IMR-90 (cell line): ENCODE measurements around the gene ZBP1. TPM values are rescaled to one million over a fixed set of nuclear protein-coding genes. Genes with fewer than 3 reads are reported as not detected.

Experiments
- ATAC-seq: fragments of 200-7000 bp; cut with Tn5 transposase; 2 replicates; pipeline ENCODE4 v1.9.1; 2020; ENCODE audit warnings: low read depth, mild to moderate bottlenecking, moderate library complexity
- BruUV-seq: library from RNA; stranded (reverse); fragments of 400-500 nt; replicated peaks from 2 replicates; lab custom pipeline; 2021; lab: Mats Ljungman, UMichigan
- CTCF ChIA-PET: fragments of 300-600 bp; formaldehyde crosslinking; extraction: SDS; loops from one replicate; lab custom pipeline; 2021; ENCODE audit warnings: antibody characterized with exemption; lab: Yijun Ruan, JAX
- POLR2A ChIA-PET: fragments of 300-600 bp; sonication (Branson Sonifier 250); formaldehyde crosslinking; loops from one replicate; lab custom pipeline; 2022; ENCODE audit warnings: antibody characterized with exemption; ENCODE audit not compliant: unreplicated experiment; lab: Charles Lee
- DNase-seq: peaks from one replicate; pipeline ENCODE4 v3.0.0; 2013
- H2AFZ ChIP-seq: replicated peaks from 2 replicates; pipeline ENCODE3; 2013; ENCODE audit warnings: low read length, mild to moderate bottlenecking; ENCODE audit not compliant: poor library complexity
- H2AK5ac ChIP-seq: 2 replicates; pipeline ENCODE4 v1.6.1; 2013; ENCODE audit warnings: low read depth, low read length, inconsistent platforms
- H2AK9ac ChIP-seq: replicated peaks from 2 replicates; pipeline ENCODE3; 2013; ENCODE audit warnings: mild to moderate bottlenecking, low read depth, low read length, moderate library complexity; ENCODE audit not compliant: poor library complexity
- H2BK120ac ChIP-seq: 2 replicates; pipeline ENCODE4 v1.6.1; 2013; ENCODE audit warnings: low read depth, low read length, inconsistent platforms
- H2BK15ac ChIP-seq: 3 replicates; pipeline ENCODE4 v1.6.1; 2013; ENCODE audit warnings: low read depth, low read length, inconsistent platforms
- H2BK20ac ChIP-seq: 2 replicates; pipeline ENCODE4 v1.6.1; 2013; ENCODE audit warnings: low read depth, mild to moderate bottlenecking, inconsistent platforms, low read length, moderate library complexity
- H2BK5ac ChIP-seq: 2 replicates; pipeline ENCODE4 v1.6.1; 2013; ENCODE audit warnings: mild to moderate bottlenecking, low read depth, low read length, inconsistent platforms; ENCODE audit not compliant: poor library complexity, severe bottlenecking
- H3K14ac ChIP-seq: replicated peaks from 2 replicates; pipeline ENCODE4 v1.6.1; 2013; ENCODE audit warnings: low read depth, low read length, inconsistent platforms
- H3K18ac ChIP-seq: 2 replicates; pipeline ENCODE4 v1.6.1; 2013; ENCODE audit warnings: low read depth, low read length, control low read depth
- H3K23ac ChIP-seq: 2 replicates; pipeline ENCODE4 v1.6.1; 2013; ENCODE audit warnings: low read depth, low read length, inconsistent platforms
- H3K27ac ChIP-seq: 2 replicates; pipeline ENCODE4 v1.5.1; 2013; ENCODE audit warnings: mild to moderate bottlenecking, control low read depth, low read length; ENCODE audit not compliant: insufficient read depth
- H3K27me3 ChIP-seq: 2 replicates; pipeline ENCODE4 v1.6.1; 2013; ENCODE audit warnings: low read length; ENCODE audit not compliant: control insufficient read depth, insufficient read depth
- H3K36me3 ChIP-seq: 2 replicates; pipeline ENCODE4 v1.6.1; 2013; ENCODE audit warnings: low read length, mixed read lengths; ENCODE audit not compliant: control insufficient read depth, insufficient read depth
- H3K4ac ChIP-seq: 2 replicates; pipeline ENCODE4 v1.6.1; 2013; ENCODE audit warnings: low read depth, low read length, inconsistent platforms
- H3K4me1 ChIP-seq: 2 replicates; pipeline ENCODE4 v1.6.1; 2013; ENCODE audit warnings: low read length, mixed read lengths; ENCODE audit not compliant: control insufficient read depth, insufficient read depth
- H3K4me2 ChIP-seq: 2 replicates; pipeline ENCODE4 v1.6.1; 2013; ENCODE audit warnings: low read depth, mild to moderate bottlenecking, control low read depth, low read length, moderate library complexity
- H3K4me3 ChIP-seq: 2 replicates; pipeline ENCODE4 v1.5.1; 2013; ENCODE audit warnings: low read depth, mild to moderate bottlenecking, control low read depth, low read length, moderate library complexity; ENCODE audit not compliant: insufficient read depth
- H3K56ac ChIP-seq: 2 replicates; pipeline ENCODE4 v1.6.1; 2013; ENCODE audit warnings: low read length, inconsistent platforms; ENCODE audit not compliant: insufficient read depth; ENCODE audit errors: extremely low read depth
- H3K79me1 ChIP-seq, 2 experiments: 2 replicates each; pipeline ENCODE4 v1.6.1; 2013; ENCODE audit warnings: low read length in 2 of 2, inconsistent platforms in 1 of 2, low read depth in 1 of 2
- H3K9ac ChIP-seq: 2 replicates; pipeline ENCODE4 v1.6.1; 2013; ENCODE audit warnings: low read depth, low read length, control low read depth
- H3K9me1 ChIP-seq: 2 replicates; pipeline ENCODE4 v1.6.1; 2013; ENCODE audit warnings: low read length, inconsistent platforms; ENCODE audit not compliant: insufficient read depth
- H3K9me3 ChIP-seq: 2 replicates; pipeline ENCODE4 v1.6.1; 2013; ENCODE audit warnings: low read length; ENCODE audit not compliant: control insufficient read depth, insufficient read depth
- H4K20me1 ChIP-seq: 2 replicates; pipeline ENCODE4 v1.6.1; 2013; ENCODE audit warnings: low read length, inconsistent platforms; ENCODE audit not compliant: insufficient read depth
- H4K5ac ChIP-seq: 2 replicates; pipeline ENCODE4 v1.6.1; 2013; ENCODE audit warnings: mild to moderate bottlenecking, low read depth, low read length, control low read depth
- H4K8ac ChIP-seq, 2 experiments: 2 replicates each; pipeline ENCODE4 v1.6.1; 2013; ENCODE audit warnings: low read depth in 2 of 2, low read length in 2 of 2, control low read depth in 1 of 2, inconsistent platforms in 1 of 2
- H4K91ac ChIP-seq: 2 replicates; pipeline ENCODE4 v1.6.1; 2013; ENCODE audit warnings: low read depth, low read length, inconsistent platforms; ENCODE audit not compliant: insufficient read depth
- BHLHE40 ChIP-seq: fragments of 150-350 bp; IDR thresholded peaks from 2 replicates; pipeline ENCODE4 v1.6.1; 2016; ENCODE audit warnings: mild to moderate bottlenecking, low read depth, low read length
- CEBPB ChIP-seq: IDR thresholded peaks from 2 replicates; pipeline ENCODE4 v1.6.1; 2012; ENCODE audit warnings: low read depth, low read length, improper control_type of control experiment
- CHD1 ChIP-seq: IDR thresholded peaks from 2 replicates; pipeline ENCODE4 v1.6.1; 2012; ENCODE audit warnings: low read depth, low read length, improper control_type of control experiment
- ELK1 ChIP-seq: fragments of 150-350 bp; IDR thresholded peaks from 2 replicates; pipeline ENCODE4 v1.6.1; 2016; ENCODE audit warnings: low read depth, mild to moderate bottlenecking, low read length, moderate library complexity, borderline replicate concordance
- FOS ChIP-seq: fragments of 150-350 bp; IDR thresholded peaks from 2 replicates; pipeline ENCODE4 v1.6.1; 2016; ENCODE audit warnings: low read depth, low read length
- MAFK ChIP-seq: IDR thresholded peaks from 2 replicates; pipeline ENCODE4 v1.6.1; 2012; ENCODE audit warnings: low read depth, low read length, improper control_type of control experiment
- MAZ ChIP-seq: IDR thresholded peaks from 2 replicates; pipeline ENCODE4 v1.6.1; 2012; ENCODE audit warnings: low read depth, mild to moderate bottlenecking, low read length, improper control_type of control experiment, moderate library complexity, borderline replicate concordance
- MXI1 ChIP-seq: IDR thresholded peaks from 2 replicates; pipeline ENCODE4 v1.6.1; 2012; ENCODE audit warnings: low read depth, mild to moderate bottlenecking, low read length, moderate library complexity, borderline replicate concordance
- NFE2L2 ChIP-seq: fragments of 150-350 bp; IDR thresholded peaks from 2 replicates; pipeline ENCODE4 v1.6.1; 2016; ENCODE audit warnings: low read depth, mild to moderate bottlenecking, low read length
- POLR2A ChIP-seq: IDR thresholded peaks from 2 replicates; pipeline ENCODE4 v1.6.1; 2012; ENCODE audit warnings: mild to moderate bottlenecking, low read depth, low read length
- RAD21 ChIP-seq: IDR thresholded peaks from 2 replicates; pipeline ENCODE4 v1.6.1; 2012; ENCODE audit warnings: low read length, improper control_type of control experiment
- RCOR1 ChIP-seq: IDR thresholded peaks from 2 replicates; pipeline ENCODE4 v1.6.1; 2012; ENCODE audit warnings: mild to moderate bottlenecking, low read length, improper control_type of control experiment; ENCODE audit not compliant: insufficient replicate concordance
- RFX5 ChIP-seq: IDR thresholded peaks from 2 replicates; pipeline ENCODE4 v1.8.0; 2012; ENCODE audit warnings: low read depth, mild to moderate bottlenecking, low read length, moderate library complexity
- SMC3 ChIP-seq: fragments of 150-350 bp; IDR thresholded peaks from 2 replicates; pipeline ENCODE4 v1.6.1; 2016; ENCODE audit warnings: low read depth, mild to moderate bottlenecking, antibody characterized with exemption, low read length, moderate library complexity
- WGBS, 2 experiments: methylation state at CpG; one replicate each; pipeline versions ENCODE4 v1.1.5 to v1.1.7; 2013; ENCODE audit warnings: missing lambda C conversion rate in 2 of 2; ENCODE audit not compliant: insufficient read length in 1 of 2; ENCODE audit errors: extremely low coverage in 2 of 2; 5-methylcytosine and 5-hydroxymethylcytosine counted together
- dilution Hi-C: fragments of 300-500 bp; cut with HindIII; formaldehyde crosslinking; loops from one replicate; pipeline ENCODE4 v1.14.3; 2018; ENCODE audit warnings: low sequenced_read_pairs; ENCODE audit not compliant: unreplicated experiment
- in situ Hi-C: fragments of 300-500 bp; cut with MboI; formaldehyde crosslinking; loops from 3 replicates; pipeline ENCODE4 v1.14.3; 2019; ENCODE audit warnings: low sequenced_read_pairs, inconsistent platforms, mixed read lengths
- intact Hi-C: fragments of 100-400 bp; cut with micrococcal nuclease; formaldehyde crosslinking; loops from 2 replicates; pipeline ENCODE4 v1.10.0; 2022
- polyA plus RNA-seq, 3 experiments: library from polyadenylated mRNA; depleted of rRNA; stranded (reverse); fragments of >200 nt; gene quantifications; 2 replicates each; pipeline ENCODE4 v1.2.3, GENCODE V29; 2012; ENCODE audit warnings: low replicate concordance in 1 of 3
- total RNA-seq: library from RNA; depleted of rRNA; stranded (reverse); fragments of >200 nt; gene quantifications from 2 replicates; pipeline ENCODE4 v1.2.3, GENCODE V29; 2012
- TF ChIP-seq, protein P1 (sequence below): conservative IDR thresholded peaks from 2 replicates; pipeline ENCODE4 v1.5.1; 2012; ENCODE audit warnings: mild to moderate bottlenecking, low read depth, low read length, improper control_type of control experiment
- TF ChIP-seq, protein P2 (sequence below): fragments of 150-350 bp; IDR thresholded peaks from 2 replicates; pipeline ENCODE4 v1.6.1; 2017; ENCODE audit warnings: mild to moderate bottlenecking, antibody characterized with exemption, low read length, low read depth

Gene ZBP1
- total and polyA plus RNA-seq, 2 of the 4 experiments (the other 2 are of a cell fraction), result not detected

GRCh38 chr20:57566399-57566798 is 53.8 kb downstream of the ZBP1 start:
- dilution Hi-C loops, result no loop called here
- no CpG with 5 or more reads among the region's 1 CpG for WGBS, 2 experiments
- TF ChIP-seq BHLHE40 (no peak), POLR2A (no peak), MXI1 (no peak), RAD21 (no peak), SMC3 (no peak), ELK1 (no peak), CHD1 (no peak), MAFK (no peak), CEBPB (no peak), FOS (no peak), NFE2L2 (no peak), RFX5 (no peak), MAZ (no peak), RCOR1 (no peak)
- TF ChIP-seq, protein P1, sequence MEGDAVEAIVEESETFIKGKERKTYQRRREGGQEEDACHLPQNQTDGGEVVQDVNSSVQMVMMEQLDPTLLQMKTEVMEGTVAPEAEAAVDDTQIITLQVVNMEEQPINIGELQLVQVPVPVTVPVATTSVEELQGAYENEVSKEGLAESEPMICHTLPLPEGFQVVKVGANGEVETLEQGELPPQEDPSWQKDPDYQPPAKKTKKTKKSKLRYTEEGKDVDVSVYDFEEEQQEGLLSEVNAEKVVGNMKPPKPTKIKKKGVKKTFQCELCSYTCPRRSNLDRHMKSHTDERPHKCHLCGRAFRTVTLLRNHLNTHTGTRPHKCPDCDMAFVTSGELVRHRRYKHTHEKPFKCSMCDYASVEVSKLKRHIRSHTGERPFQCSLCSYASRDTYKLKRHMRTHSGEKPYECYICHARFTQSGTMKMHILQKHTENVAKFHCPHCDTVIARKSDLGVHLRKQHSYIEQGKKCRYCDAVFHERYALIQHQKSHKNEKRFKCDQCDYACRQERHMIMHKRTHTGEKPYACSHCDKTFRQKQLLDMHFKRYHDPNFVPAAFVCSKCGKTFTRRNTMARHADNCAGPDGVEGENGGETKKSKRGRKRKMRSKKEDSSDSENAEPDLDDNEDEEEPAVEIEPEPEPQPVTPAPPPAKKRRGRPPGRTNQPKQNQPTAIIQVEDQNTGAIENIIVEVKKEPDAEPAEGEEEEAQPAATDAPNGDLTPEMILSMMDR, result no peak
- TF ChIP-seq, protein P2, sequence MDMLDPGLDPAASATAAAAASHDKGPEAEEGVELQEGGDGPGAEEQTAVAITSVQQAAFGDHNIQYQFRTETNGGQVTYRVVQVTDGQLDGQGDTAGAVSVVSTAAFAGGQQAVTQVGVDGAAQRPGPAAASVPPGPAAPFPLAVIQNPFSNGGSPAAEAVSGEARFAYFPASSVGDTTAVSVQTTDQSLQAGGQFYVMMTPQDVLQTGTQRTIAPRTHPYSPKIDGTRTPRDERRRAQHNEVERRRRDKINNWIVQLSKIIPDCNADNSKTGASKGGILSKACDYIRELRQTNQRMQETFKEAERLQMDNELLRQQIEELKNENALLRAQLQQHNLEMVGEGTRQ, result no peak
- no peak overlapping the region for H2AFZ ChIP-seq
- no peak overlapping the region for H2AK5ac ChIP-seq
- CTCF ChIA-PET, result no interaction called here
- ATAC-seq (no peak), DNase-seq (no peak)
- no peak overlapping the region for H2AK9ac ChIP-seq
- H2BK5ac ChIP-seq, result no peak overlapping the region
- H3K9me1 ChIP-seq, result no peaks in the 10 kb centered on the region
- no peak overlapping the region for H2BK20ac ChIP-seq
- no peaks in the 10 kb centered on the region for H4K20me1 ChIP-seq
- H3K14ac ChIP-seq, result no peak overlapping the region
- in situ Hi-C loops, result no loop called here
- no peak overlapping the region for H4K5ac ChIP-seq
- no peak overlapping the region for H3K27ac ChIP-seq
- H2BK120ac ChIP-seq, result no peak overlapping the region
- H4K8ac ChIP-seq, result no peak overlapping the region
- POLR2A ChIA-PET, result no interaction called here
- no TSS peak for BruUV-seq
- no peak overlapping the region for H2BK15ac ChIP-seq
- H3K56ac ChIP-seq, result no peak overlapping the region
- no peak overlapping the region for H3K4ac ChIP-seq
- H3K36me3 ChIP-seq, result no peaks in the 10 kb centered on the region
- no peak overlapping the region for H3K23ac ChIP-seq
- no peaks in the 10 kb centered on the region for H3K9me3 ChIP-seq
- no peaks in the 10 kb centered on the region for H3K4me1 ChIP-seq
- no peaks in the 10 kb centered on the region for H3K79me1 ChIP-seq
- no peak overlapping the region for H4K91ac ChIP-seq
- H3K18ac ChIP-seq, result no peak overlapping the region
- H3K4me2 ChIP-seq, result no peak overlapping the region
- no peak overlapping the region for H3K9ac ChIP-seq
- no peak overlapping the region for H3K4me3 ChIP-seq
- intact Hi-C loops, result no loop called here
- H3K27me3 ChIP-seq, result peaks cover 6% of the 10 kb centered on the region
